Liver (tissue), 3 donors: ENCODE results near the gene TSKU.

Source experiments
- EGR1 ChIP-seq, 2 donors: IDR thresholded peaks; 2 replicates each; pipeline ENCODE4 v1.6.1; 2016 to 2018; ENCODE audit warnings: antibody characterized with exemption in 2 of 2, low read depth in 2 of 2
- FOXA1 ChIP-seq: IDR thresholded peaks from 2 replicates; pipeline ENCODE4 v1.6.1; 2016; ENCODE audit warnings: antibody characterized with exemption
- GABPA ChIP-seq, 2 donors: IDR thresholded peaks in 1 of 2; conservative IDR thresholded peaks in 1 of 2; 2 replicates each; pipeline ENCODE4 v1.6.1; 2016; ENCODE audit warnings: antibody characterized with exemption in 2 of 2, mild to moderate bottlenecking in 1 of 2, moderate library complexity in 1 of 2
- JUND ChIP-seq, 2 donors: IDR thresholded peaks; 2 replicates each; pipeline ENCODE4 v1.6.1; 2016; ENCODE audit warnings: antibody characterized with exemption in 2 of 2
- MAX ChIP-seq: IDR thresholded peaks from 2 replicates; pipeline ENCODE4 v1.6.1; 2016; ENCODE audit warnings: antibody characterized with exemption
- RAD21 ChIP-seq, 2 donors: IDR thresholded peaks; 2 replicates each; pipeline ENCODE4 v1.6.1; 2016; ENCODE audit warnings: antibody characterized with exemption in 2 of 2, mild to moderate bottlenecking in 2 of 2
- RXRA ChIP-seq, 2 donors: IDR thresholded peaks; 2 replicates each; pipeline ENCODE4 v1.6.1; 2017 to 2018; ENCODE audit warnings: antibody characterized with exemption in 2 of 2, mild to moderate bottlenecking in 1 of 2
- TAF1 ChIP-seq: conservative IDR thresholded peaks from 2 replicates; pipeline ENCODE4 v1.6.1; 2016; ENCODE audit warnings: antibody characterized with exemption, mild to moderate bottlenecking
- YY1 ChIP-seq: IDR thresholded peaks from 2 replicates; pipeline ENCODE4 v1.6.1; 2016; ENCODE audit warnings: antibody characterized with exemption, mild to moderate bottlenecking
- TF ChIP-seq, protein P1 (sequence below): fragments of 150-350 bp; IDR thresholded peaks from 2 replicates; pipeline ENCODE4 v1.5.1; 2017; ENCODE audit warnings: improper control_type of control experiment, low read depth, low read length; ENCODE audit not compliant: missing input control
- TF ChIP-seq, protein P2 (sequence below): IDR thresholded peaks from 2 replicates; pipeline ENCODE4 v1.6.1; 2016; ENCODE audit warnings: antibody characterized with exemption, mild to moderate bottlenecking
- donor health status: healthy.
- donor health status: healthy.

- TF ChIP-seq, protein P1, sequence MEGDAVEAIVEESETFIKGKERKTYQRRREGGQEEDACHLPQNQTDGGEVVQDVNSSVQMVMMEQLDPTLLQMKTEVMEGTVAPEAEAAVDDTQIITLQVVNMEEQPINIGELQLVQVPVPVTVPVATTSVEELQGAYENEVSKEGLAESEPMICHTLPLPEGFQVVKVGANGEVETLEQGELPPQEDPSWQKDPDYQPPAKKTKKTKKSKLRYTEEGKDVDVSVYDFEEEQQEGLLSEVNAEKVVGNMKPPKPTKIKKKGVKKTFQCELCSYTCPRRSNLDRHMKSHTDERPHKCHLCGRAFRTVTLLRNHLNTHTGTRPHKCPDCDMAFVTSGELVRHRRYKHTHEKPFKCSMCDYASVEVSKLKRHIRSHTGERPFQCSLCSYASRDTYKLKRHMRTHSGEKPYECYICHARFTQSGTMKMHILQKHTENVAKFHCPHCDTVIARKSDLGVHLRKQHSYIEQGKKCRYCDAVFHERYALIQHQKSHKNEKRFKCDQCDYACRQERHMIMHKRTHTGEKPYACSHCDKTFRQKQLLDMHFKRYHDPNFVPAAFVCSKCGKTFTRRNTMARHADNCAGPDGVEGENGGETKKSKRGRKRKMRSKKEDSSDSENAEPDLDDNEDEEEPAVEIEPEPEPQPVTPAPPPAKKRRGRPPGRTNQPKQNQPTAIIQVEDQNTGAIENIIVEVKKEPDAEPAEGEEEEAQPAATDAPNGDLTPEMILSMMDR: no peak
- TF ChIP-seq RXRA (IDR thresholded peaks at IDR 0.05) (no peak), GABPA (IDR thresholded peaks at IDR 0.05 in 1 of 2, conservative IDR thresholded peaks at IDR 0.05 in 1 of 2) (no peak), MAX (no peak), YY1 (no peak), RAD21 (IDR thresholded peaks at IDR 0.05) (no peak), TAF1 (no peak), EGR1 (IDR thresholded peaks at IDR 0.05; ENCODE audit: low read depth in 2 of 2) (no peak), FOXA1 (no peak), JUND (IDR thresholded peaks at IDR 0.05) (no peak)
- TF ChIP-seq, protein P2, sequence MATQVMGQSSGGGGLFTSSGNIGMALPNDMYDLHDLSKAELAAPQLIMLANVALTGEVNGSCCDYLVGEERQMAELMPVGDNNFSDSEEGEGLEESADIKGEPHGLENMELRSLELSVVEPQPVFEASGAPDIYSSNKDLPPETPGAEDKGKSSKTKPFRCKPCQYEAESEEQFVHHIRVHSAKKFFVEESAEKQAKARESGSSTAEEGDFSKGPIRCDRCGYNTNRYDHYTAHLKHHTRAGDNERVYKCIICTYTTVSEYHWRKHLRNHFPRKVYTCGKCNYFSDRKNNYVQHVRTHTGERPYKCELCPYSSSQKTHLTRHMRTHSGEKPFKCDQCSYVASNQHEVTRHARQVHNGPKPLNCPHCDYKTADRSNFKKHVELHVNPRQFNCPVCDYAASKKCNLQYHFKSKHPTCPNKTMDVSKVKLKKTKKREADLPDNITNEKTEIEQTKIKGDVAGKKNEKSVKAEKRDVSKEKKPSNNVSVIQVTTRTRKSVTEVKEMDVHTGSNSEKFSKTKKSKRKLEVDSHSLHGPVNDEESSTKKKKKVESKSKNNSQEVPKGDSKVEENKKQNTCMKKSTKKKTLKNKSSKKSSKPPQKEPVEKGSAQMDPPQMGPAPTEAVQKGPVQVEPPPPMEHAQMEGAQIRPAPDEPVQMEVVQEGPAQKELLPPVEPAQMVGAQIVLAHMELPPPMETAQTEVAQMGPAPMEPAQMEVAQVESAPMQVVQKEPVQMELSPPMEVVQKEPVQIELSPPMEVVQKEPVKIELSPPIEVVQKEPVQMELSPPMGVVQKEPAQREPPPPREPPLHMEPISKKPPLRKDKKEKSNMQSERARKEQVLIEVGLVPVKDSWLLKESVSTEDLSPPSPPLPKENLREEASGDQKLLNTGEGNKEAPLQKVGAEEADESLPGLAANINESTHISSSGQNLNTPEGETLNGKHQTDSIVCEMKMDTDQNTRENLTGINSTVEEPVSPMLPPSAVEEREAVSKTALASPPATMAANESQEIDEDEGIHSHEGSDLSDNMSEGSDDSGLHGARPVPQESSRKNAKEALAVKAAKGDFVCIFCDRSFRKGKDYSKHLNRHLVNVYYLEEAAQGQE: no peak
Measured at GRCh38 chr11:76764941-76765665, 18.1 kb upstream of the TSKU start.
